IMR-90 (cell line): Measurements from ENCODE around the gene SLC27A6. TPM values are rescaled to one million over a fixed set of nuclear protein-coding genes. Genes with fewer than 3 reads are reported as not detected.

Experiments
- ATAC-seq: fragments of 200-7000 bp; cut with Tn5 transposase; 2 replicates; pipeline ENCODE4 v1.9.1; 2020; ENCODE audit warnings: low read depth, mild to moderate bottlenecking, moderate library complexity
- BruUV-seq: library from RNA; stranded (reverse); fragments of 400-500 nt; replicated peaks from 2 replicates; lab custom pipeline; 2021; lab: Mats Ljungman, UMichigan
- CTCF ChIA-PET: fragments of 300-600 bp; formaldehyde crosslinking; extraction: SDS; loops from one replicate; lab custom pipeline; 2021; ENCODE audit warnings: antibody characterized with exemption; lab: Yijun Ruan, JAX
- POLR2A ChIA-PET: fragments of 300-600 bp; sonication (Branson Sonifier 250); formaldehyde crosslinking; loops from one replicate; lab custom pipeline; 2022; ENCODE audit warnings: antibody characterized with exemption; ENCODE audit not compliant: unreplicated experiment; lab: Charles Lee
- DNase-seq: peaks from one replicate; pipeline ENCODE4 v3.0.0; 2013
- H2AFZ ChIP-seq: replicated peaks from 2 replicates; pipeline ENCODE3; 2013; ENCODE audit warnings: low read length, mild to moderate bottlenecking; ENCODE audit not compliant: poor library complexity
- H2AK5ac ChIP-seq: 2 replicates; pipeline ENCODE4 v1.6.1; 2013; ENCODE audit warnings: low read depth, low read length, inconsistent platforms
- H2AK9ac ChIP-seq: replicated peaks from 2 replicates; pipeline ENCODE3; 2013; ENCODE audit warnings: mild to moderate bottlenecking, low read depth, low read length, moderate library complexity; ENCODE audit not compliant: poor library complexity
- H2BK120ac ChIP-seq: 2 replicates; pipeline ENCODE4 v1.6.1; 2013; ENCODE audit warnings: low read depth, low read length, inconsistent platforms
- H2BK15ac ChIP-seq: 3 replicates; pipeline ENCODE4 v1.6.1; 2013; ENCODE audit warnings: low read depth, low read length, inconsistent platforms
- H2BK20ac ChIP-seq: 2 replicates; pipeline ENCODE4 v1.6.1; 2013; ENCODE audit warnings: low read depth, mild to moderate bottlenecking, inconsistent platforms, low read length, moderate library complexity
- H2BK5ac ChIP-seq: 2 replicates; pipeline ENCODE4 v1.6.1; 2013; ENCODE audit warnings: mild to moderate bottlenecking, low read depth, low read length, inconsistent platforms; ENCODE audit not compliant: poor library complexity, severe bottlenecking
- H3K14ac ChIP-seq: replicated peaks from 2 replicates; pipeline ENCODE4 v1.6.1; 2013; ENCODE audit warnings: low read depth, low read length, inconsistent platforms
- H3K18ac ChIP-seq: 2 replicates; pipeline ENCODE4 v1.6.1; 2013; ENCODE audit warnings: low read depth, low read length, control low read depth
- H3K23ac ChIP-seq: 2 replicates; pipeline ENCODE4 v1.6.1; 2013; ENCODE audit warnings: low read depth, low read length, inconsistent platforms
- H3K27ac ChIP-seq: 2 replicates; pipeline ENCODE4 v1.5.1; 2013; ENCODE audit warnings: mild to moderate bottlenecking, control low read depth, low read length; ENCODE audit not compliant: insufficient read depth
- H3K27me3 ChIP-seq: 2 replicates; pipeline ENCODE4 v1.6.1; 2013; ENCODE audit warnings: low read length; ENCODE audit not compliant: control insufficient read depth, insufficient read depth
- H3K36me3 ChIP-seq: 2 replicates; pipeline ENCODE4 v1.6.1; 2013; ENCODE audit warnings: low read length, mixed read lengths; ENCODE audit not compliant: control insufficient read depth, insufficient read depth
- H3K4ac ChIP-seq: 2 replicates; pipeline ENCODE4 v1.6.1; 2013; ENCODE audit warnings: low read depth, low read length, inconsistent platforms
- H3K4me1 ChIP-seq: 2 replicates; pipeline ENCODE4 v1.6.1; 2013; ENCODE audit warnings: low read length, mixed read lengths; ENCODE audit not compliant: control insufficient read depth, insufficient read depth
- H3K4me2 ChIP-seq: 2 replicates; pipeline ENCODE4 v1.6.1; 2013; ENCODE audit warnings: low read depth, mild to moderate bottlenecking, control low read depth, low read length, moderate library complexity
- H3K4me3 ChIP-seq: 2 replicates; pipeline ENCODE4 v1.5.1; 2013; ENCODE audit warnings: low read depth, mild to moderate bottlenecking, control low read depth, low read length, moderate library complexity; ENCODE audit not compliant: insufficient read depth
- H3K56ac ChIP-seq: 2 replicates; pipeline ENCODE4 v1.6.1; 2013; ENCODE audit warnings: low read length, inconsistent platforms; ENCODE audit not compliant: insufficient read depth; ENCODE audit errors: extremely low read depth
- H3K79me1 ChIP-seq, 2 experiments: 2 replicates each; pipeline ENCODE4 v1.6.1; 2013; ENCODE audit warnings: low read length in 2 of 2, inconsistent platforms in 1 of 2, low read depth in 1 of 2
- H3K9ac ChIP-seq: 2 replicates; pipeline ENCODE4 v1.6.1; 2013; ENCODE audit warnings: low read depth, low read length, control low read depth
- H3K9me1 ChIP-seq: 2 replicates; pipeline ENCODE4 v1.6.1; 2013; ENCODE audit warnings: low read length, inconsistent platforms; ENCODE audit not compliant: insufficient read depth
- H3K9me3 ChIP-seq: 2 replicates; pipeline ENCODE4 v1.6.1; 2013; ENCODE audit warnings: low read length; ENCODE audit not compliant: control insufficient read depth, insufficient read depth
- H4K20me1 ChIP-seq: 2 replicates; pipeline ENCODE4 v1.6.1; 2013; ENCODE audit warnings: low read length, inconsistent platforms; ENCODE audit not compliant: insufficient read depth
- H4K5ac ChIP-seq: 2 replicates; pipeline ENCODE4 v1.6.1; 2013; ENCODE audit warnings: mild to moderate bottlenecking, low read depth, low read length, control low read depth
- H4K8ac ChIP-seq, 2 experiments: 2 replicates each; pipeline ENCODE4 v1.6.1; 2013; ENCODE audit warnings: low read depth in 2 of 2, low read length in 2 of 2, control low read depth in 1 of 2, inconsistent platforms in 1 of 2
- H4K91ac ChIP-seq: 2 replicates; pipeline ENCODE4 v1.6.1; 2013; ENCODE audit warnings: low read depth, low read length, inconsistent platforms; ENCODE audit not compliant: insufficient read depth
- BHLHE40 ChIP-seq: fragments of 150-350 bp; IDR thresholded peaks from 2 replicates; pipeline ENCODE4 v1.6.1; 2016; ENCODE audit warnings: mild to moderate bottlenecking, low read depth, low read length
- CEBPB ChIP-seq: IDR thresholded peaks from 2 replicates; pipeline ENCODE4 v1.6.1; 2012; ENCODE audit warnings: low read depth, low read length, improper control_type of control experiment
- CHD1 ChIP-seq: IDR thresholded peaks from 2 replicates; pipeline ENCODE4 v1.6.1; 2012; ENCODE audit warnings: low read depth, low read length, improper control_type of control experiment
- CTCF ChIP-seq: conservative IDR thresholded peaks from 2 replicates; pipeline ENCODE4 v1.5.1; 2012; ENCODE audit warnings: mild to moderate bottlenecking, low read depth, low read length, improper control_type of control experiment
- FOS ChIP-seq: fragments of 150-350 bp; IDR thresholded peaks from 2 replicates; pipeline ENCODE4 v1.6.1; 2016; ENCODE audit warnings: low read depth, low read length
- MAFK ChIP-seq: IDR thresholded peaks from 2 replicates; pipeline ENCODE4 v1.6.1; 2012; ENCODE audit warnings: low read depth, low read length, improper control_type of control experiment
- MAZ ChIP-seq: IDR thresholded peaks from 2 replicates; pipeline ENCODE4 v1.6.1; 2012; ENCODE audit warnings: low read depth, mild to moderate bottlenecking, low read length, improper control_type of control experiment, moderate library complexity, borderline replicate concordance
- MXI1 ChIP-seq: IDR thresholded peaks from 2 replicates; pipeline ENCODE4 v1.6.1; 2012; ENCODE audit warnings: low read depth, mild to moderate bottlenecking, low read length, moderate library complexity, borderline replicate concordance
- NFE2L2 ChIP-seq: fragments of 150-350 bp; IDR thresholded peaks from 2 replicates; pipeline ENCODE4 v1.6.1; 2016; ENCODE audit warnings: low read depth, mild to moderate bottlenecking, low read length
- POLR2A ChIP-seq: IDR thresholded peaks from 2 replicates; pipeline ENCODE4 v1.6.1; 2012; ENCODE audit warnings: mild to moderate bottlenecking, low read depth, low read length
- RAD21 ChIP-seq: IDR thresholded peaks from 2 replicates; pipeline ENCODE4 v1.6.1; 2012; ENCODE audit warnings: low read length, improper control_type of control experiment
- RCOR1 ChIP-seq: IDR thresholded peaks from 2 replicates; pipeline ENCODE4 v1.6.1; 2012; ENCODE audit warnings: mild to moderate bottlenecking, low read length, improper control_type of control experiment; ENCODE audit not compliant: insufficient replicate concordance
- SMC3 ChIP-seq: fragments of 150-350 bp; IDR thresholded peaks from 2 replicates; pipeline ENCODE4 v1.6.1; 2016; ENCODE audit warnings: low read depth, mild to moderate bottlenecking, antibody characterized with exemption, low read length, moderate library complexity
- USF2 ChIP-seq: fragments of 150-350 bp; IDR thresholded peaks from 2 replicates; pipeline ENCODE4 v1.6.1; 2017; ENCODE audit warnings: mild to moderate bottlenecking, antibody characterized with exemption, low read length, low read depth
- WGBS, 2 experiments: methylation state at CpG; one replicate each; pipeline versions ENCODE4 v1.1.5 to v1.1.7; 2013; ENCODE audit warnings: missing lambda C conversion rate in 2 of 2; ENCODE audit not compliant: insufficient read length in 1 of 2; ENCODE audit errors: extremely low coverage in 2 of 2; 5-methylcytosine and 5-hydroxymethylcytosine counted together
- dilution Hi-C: fragments of 300-500 bp; cut with HindIII; formaldehyde crosslinking; loops from one replicate; pipeline ENCODE4 v1.14.3; 2018; ENCODE audit warnings: low sequenced_read_pairs; ENCODE audit not compliant: unreplicated experiment
- in situ Hi-C: fragments of 300-500 bp; cut with MboI; formaldehyde crosslinking; loops from 3 replicates; pipeline ENCODE4 v1.14.3; 2019; ENCODE audit warnings: low sequenced_read_pairs, inconsistent platforms, mixed read lengths
- intact Hi-C: fragments of 100-400 bp; cut with micrococcal nuclease; formaldehyde crosslinking; loops from 2 replicates; pipeline ENCODE4 v1.10.0; 2022
- polyA plus RNA-seq, 3 experiments: library from polyadenylated mRNA; depleted of rRNA; stranded (reverse); fragments of >200 nt; gene quantifications; 2 replicates each; pipeline ENCODE4 v1.2.3, GENCODE V29; 2012; ENCODE audit warnings: low replicate concordance in 1 of 3
- total RNA-seq: library from RNA; depleted of rRNA; stranded (reverse); fragments of >200 nt; gene quantifications from 2 replicates; pipeline ENCODE4 v1.2.3, GENCODE V29; 2012

Gene SLC27A6
- total and polyA plus RNA-seq, 2 of the 4 experiments (the other 2 are of a cell fraction), result under 0.01 to 0.02 TPM

- H3K23ac ChIP-seq, result no peak overlapping the region
- dilution Hi-C loops, result no loop called here
Observed at GRCh38 chr5:129019401-129019908, 54.2 kb downstream of the SLC27A6 start.

More at GRCh38 chr5:129019401-129019908, 54.2 kb downstream of the SLC27A6 start:
- POLR2A ChIA-PET, result no interaction called here
- Histone ChIP-seq H4K5ac (no peak overlapping the region), H2AK9ac (no peak overlapping the region), H3K27me3 (no peaks in the 10 kb centered on the region; the same call in 1 of the 2 replicates), H4K91ac (no peak overlapping the region), H4K20me1 (no peaks in the 10 kb centered on the region), H2AFZ (no peak overlapping the region), H2BK20ac (no peak overlapping the region), H3K4ac (no peak overlapping the region), H3K4me3 (no peak overlapping the region), H3K18ac (no peak overlapping the region), H3K79me1 (no peaks in the 10 kb centered on the region), H3K27ac (no peak overlapping the region), H3K4me2 (no peak overlapping the region), H3K14ac (no peak overlapping the region), H2BK5ac (no peak overlapping the region), H3K9me3 (no peaks in the 10 kb centered on the region), H3K9ac (no peak overlapping the region), H2AK5ac (no peak overlapping the region), H3K56ac (no peak overlapping the region), H4K8ac (no peak overlapping the region), H2BK120ac (no peak overlapping the region), H2BK15ac (no peak overlapping the region), H3K36me3 (no peaks in the 10 kb centered on the region), H3K9me1 (no peaks in the 10 kb centered on the region), H3K4me1 (no peaks in the 10 kb centered on the region)
- in situ Hi-C loops, result loop anchor here (25.0 kb wide), 1 partner anchor 107 kb away; no protein-coding TSS in a partner anchor
- intact Hi-C loops, result loop anchor here (2.0 kb wide), 1 partner anchor 15 kb away; no protein-coding TSS in a partner anchor
- no TSS peak for BruUV-seq
- ATAC-seq (peak; percentile 92), DNase-seq (peak; percentile 17)
- CTCF ChIA-PET, result interaction anchor here (0.6 kb wide), 1 partner anchor 54 kb away, joined by 3 read pairs; no protein-coding TSS in a partner anchor
- WGBS, 2 experiments, result no CpG with 5 or more reads among the region's 4 CpGs
- no peak for TF ChIP-seq CTCF
- TF ChIP-seq BHLHE40, result no peak
- TF ChIP-seq POLR2A, result no peak
- TF ChIP-seq CHD1, result no peak
- TF ChIP-seq MAFK, result no peak
- TF ChIP-seq MAZ, result no peak
- no peak for TF ChIP-seq RCOR1
- TF ChIP-seq RAD21, result no peak
- TF ChIP-seq FOS, result no peak
- no peak for TF ChIP-seq SMC3
- TF ChIP-seq MXI1, result no peak
- no peak for TF ChIP-seq USF2
- TF ChIP-seq CEBPB, result no peak
- TF ChIP-seq NFE2L2, result no peak
